Fibroblast of lung (primary cell): ENCODE results near the gene RPS27A. TPM values are rescaled to one million over a fixed set of nuclear protein-coding genes. Genes with fewer than 3 reads are reported as not detected.

Source experiments
- DNase-seq, 2 donors: peaks; one replicate each; pipeline versions ENCODE4 v3.0.0 to v3.0.0-alpha.2; 2010; ENCODE audit warnings: low read depth in 2 of 2
- H2AFZ ChIP-seq: 2 replicates; pipeline ENCODE4 v1.5.1; 2012; ENCODE audit warnings: low read length, control low read depth, inconsistent platforms
- H3K27ac ChIP-seq: 2 replicates; pipeline ENCODE4 v1.5.1; 2011; ENCODE audit warnings: low read length, control low read depth; ENCODE audit not compliant: insufficient read depth
- H3K27me3 ChIP-seq: 2 replicates; pipeline ENCODE4 v1.5.1; 2011; ENCODE audit warnings: mild to moderate bottlenecking, low read length; ENCODE audit not compliant: control insufficient read depth, insufficient read depth
- H3K36me3 ChIP-seq: 2 replicates; pipeline ENCODE4 v1.5.1; 2011; ENCODE audit warnings: low read length; ENCODE audit not compliant: control insufficient read depth, insufficient read depth
- H3K4me1 ChIP-seq: 2 replicates; pipeline ENCODE4 v1.5.1; 2011; ENCODE audit warnings: low read length; ENCODE audit not compliant: control insufficient read depth, insufficient read depth; ENCODE audit errors: extremely low read depth
- H3K4me2 ChIP-seq: 2 replicates; pipeline ENCODE4 v1.5.1; 2011; ENCODE audit warnings: low read length, control low read depth; ENCODE audit not compliant: insufficient read depth; ENCODE audit errors: extremely low read depth
- H3K4me3 ChIP-seq, 4 experiments: fragments of 200-600 bp in 1 of 4; sonication (generic) in 1 of 4; replicated peaks in 1 of 4; 2 replicates each; pipeline ENCODE4 v1.5.1; 2011 to 2016; ENCODE audit warnings: low read length in 4 of 4, low read depth in 3 of 4, mild to moderate bottlenecking in 3 of 4, control low read depth in 2 of 4, inconsistent platforms in 1 of 4, mixed read lengths in 1 of 4; ENCODE audit not compliant: insufficient read depth in 1 of 4; ENCODE audit errors: control extremely low read depth in 1 of 4
- H3K79me2 ChIP-seq: 2 replicates; pipeline ENCODE4 v1.5.1; 2012; ENCODE audit warnings: mild to moderate bottlenecking, low read length, inconsistent platforms; ENCODE audit not compliant: control insufficient read depth, insufficient read depth
- H3K9ac ChIP-seq: 2 replicates; pipeline ENCODE4 v1.5.1; 2011; ENCODE audit warnings: mild to moderate bottlenecking, low read length, control low read depth; ENCODE audit not compliant: insufficient read depth
- H3K9me3 ChIP-seq: 2 replicates; pipeline ENCODE4 v1.5.1; 2012; ENCODE audit warnings: low read depth, low read length; ENCODE audit not compliant: control insufficient read depth, insufficient read depth
- H4K20me1 ChIP-seq: 2 replicates; pipeline ENCODE4 v1.5.1; 2011; ENCODE audit warnings: low read length; ENCODE audit not compliant: control insufficient read depth, insufficient read depth; ENCODE audit errors: extremely low read depth
- EZH2 ChIP-seq: IDR thresholded peaks from 2 replicates; pipeline ENCODE4 v1.5.1; 2012; ENCODE audit warnings: low read length, control low read depth, mild to moderate bottlenecking; ENCODE audit errors: missing control alignments
- polyA plus RNA-seq, 2 donors: library from polyadenylated mRNA; depleted of rRNA in 1 of 2; stranded (reverse) in 1 of 2; unstranded in 1 of 2; fragments of >200 nt; gene quantifications; 2 replicates each; pipeline ENCODE4 v1.2.1, GENCODE V29; 2011 to 2012; ENCODE audit warnings: missing spikeins in 1 of 2
- total RNA-seq: library from RNA; depleted of rRNA; stranded (reverse); fragments of >200 nt; gene quantifications from 2 replicates; pipeline ENCODE4 v1.2.1, GENCODE V29; 2014
- TF ChIP-seq, protein P1 (sequence below), 2 donors: IDR thresholded peaks in 1 of 2; conservative IDR thresholded peaks in 1 of 2; 1 replicate in 1 of 2; 2 replicates in 1 of 2; pipeline ENCODE4 v1.5.1; 2011 to 2012; ENCODE audit warnings: low read length in 2 of 2, control low read depth in 1 of 2, inconsistent platforms in 1 of 2, low read depth in 1 of 2, mild to moderate bottlenecking in 1 of 2

The RPS27A gene
- total and polyA plus RNA-seq, 2 donors (not counting 1 experiment from before 2014, with no cell fraction given), result 679 to 2,117 TPM

DNA sequence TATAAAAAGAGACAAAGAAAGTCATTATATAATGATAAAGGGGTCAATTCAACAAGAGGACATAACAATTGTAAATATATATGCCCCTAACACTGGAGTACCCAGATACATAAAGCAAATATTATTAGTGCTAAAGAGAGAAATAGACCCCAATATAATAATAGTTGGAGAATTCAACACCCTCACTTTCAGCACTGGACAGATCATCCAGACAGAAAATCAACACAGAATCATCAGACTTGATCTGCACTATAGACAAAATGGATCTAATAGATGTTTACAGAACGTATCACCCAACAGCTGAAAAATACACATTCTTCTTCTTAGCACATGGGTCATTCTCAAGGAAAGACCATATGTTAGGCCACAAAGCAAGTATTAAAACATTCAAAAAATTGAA, 32.1 kb upstream of the RPS27A start:
- no peak overlapping the region for H2AFZ ChIP-seq
- no peaks in the 10 kb centered on the region for H4K20me1 ChIP-seq
- no peaks in the 10 kb centered on the region for H3K4me1 ChIP-seq
- H3K79me2 ChIP-seq, result no peaks in the 10 kb centered on the region
- no peaks in the 10 kb centered on the region for H3K27me3 ChIP-seq
- no peak overlapping the region for H3K4me2 ChIP-seq
- TF ChIP-seq, protein P1, sequence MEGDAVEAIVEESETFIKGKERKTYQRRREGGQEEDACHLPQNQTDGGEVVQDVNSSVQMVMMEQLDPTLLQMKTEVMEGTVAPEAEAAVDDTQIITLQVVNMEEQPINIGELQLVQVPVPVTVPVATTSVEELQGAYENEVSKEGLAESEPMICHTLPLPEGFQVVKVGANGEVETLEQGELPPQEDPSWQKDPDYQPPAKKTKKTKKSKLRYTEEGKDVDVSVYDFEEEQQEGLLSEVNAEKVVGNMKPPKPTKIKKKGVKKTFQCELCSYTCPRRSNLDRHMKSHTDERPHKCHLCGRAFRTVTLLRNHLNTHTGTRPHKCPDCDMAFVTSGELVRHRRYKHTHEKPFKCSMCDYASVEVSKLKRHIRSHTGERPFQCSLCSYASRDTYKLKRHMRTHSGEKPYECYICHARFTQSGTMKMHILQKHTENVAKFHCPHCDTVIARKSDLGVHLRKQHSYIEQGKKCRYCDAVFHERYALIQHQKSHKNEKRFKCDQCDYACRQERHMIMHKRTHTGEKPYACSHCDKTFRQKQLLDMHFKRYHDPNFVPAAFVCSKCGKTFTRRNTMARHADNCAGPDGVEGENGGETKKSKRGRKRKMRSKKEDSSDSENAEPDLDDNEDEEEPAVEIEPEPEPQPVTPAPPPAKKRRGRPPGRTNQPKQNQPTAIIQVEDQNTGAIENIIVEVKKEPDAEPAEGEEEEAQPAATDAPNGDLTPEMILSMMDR (conservative IDR thresholded peaks at IDR 0.05 in 1 of 2, IDR thresholded peaks at IDR 0.05 in 1 of 2; ENCODE audit: low read depth in 1 of 2, low read length in 2 of 2), result no peak
- no peak for TF ChIP-seq EZH2
- no peaks in the 10 kb centered on the region for H3K9me3 ChIP-seq
- no peak for DNase-seq
- H3K4me3 ChIP-seq, result no peak overlapping the region
- no peak overlapping the region for H3K27ac ChIP-seq
- H3K9ac ChIP-seq, result no peak overlapping the region
- H3K36me3 ChIP-seq, result no peaks in the 10 kb centered on the region

DNA sequence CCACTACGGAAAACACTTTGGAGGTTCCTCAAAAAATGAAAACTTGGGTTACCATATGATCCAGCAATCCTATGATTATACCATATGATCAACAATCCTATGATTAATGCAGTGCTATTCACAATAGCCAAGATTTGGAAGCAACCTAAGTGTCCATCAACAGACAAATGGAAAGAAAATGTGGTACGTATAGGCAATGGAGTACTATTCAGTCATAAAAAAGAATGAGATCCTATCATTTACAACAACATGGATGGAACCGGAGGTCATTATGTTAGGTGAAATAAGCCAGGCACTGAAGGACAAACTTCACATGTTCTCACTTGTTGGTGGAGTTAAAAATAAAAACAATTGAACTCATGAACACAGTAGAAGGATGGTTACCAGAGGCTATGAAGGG, 28.0 kb upstream of the RPS27A start:
- Histone ChIP-seq H2AFZ (no peak overlapping the region), H3K9ac (no peak overlapping the region), H3K4me1 (no peaks in the 10 kb centered on the region), H3K27me3 (no peaks in the 10 kb centered on the region), H3K4me2 (no peak overlapping the region), H3K9me3 (no peaks in the 10 kb centered on the region), H3K36me3 (no peaks in the 10 kb centered on the region), H4K20me1 (no peaks in the 10 kb centered on the region), H3K4me3 (no peak overlapping the region), H3K27ac (no peak overlapping the region), H3K79me2 (no peaks in the 10 kb centered on the region)
- DNase-seq, result no peak
- no peak for TF ChIP-seq EZH2
- TF ChIP-seq, protein P1 (conservative IDR thresholded peaks at IDR 0.05 in 1 of 2, IDR thresholded peaks at IDR 0.05 in 1 of 2; ENCODE audit: low read depth in 1 of 2, low read length in 2 of 2), result no peak

DNA sequence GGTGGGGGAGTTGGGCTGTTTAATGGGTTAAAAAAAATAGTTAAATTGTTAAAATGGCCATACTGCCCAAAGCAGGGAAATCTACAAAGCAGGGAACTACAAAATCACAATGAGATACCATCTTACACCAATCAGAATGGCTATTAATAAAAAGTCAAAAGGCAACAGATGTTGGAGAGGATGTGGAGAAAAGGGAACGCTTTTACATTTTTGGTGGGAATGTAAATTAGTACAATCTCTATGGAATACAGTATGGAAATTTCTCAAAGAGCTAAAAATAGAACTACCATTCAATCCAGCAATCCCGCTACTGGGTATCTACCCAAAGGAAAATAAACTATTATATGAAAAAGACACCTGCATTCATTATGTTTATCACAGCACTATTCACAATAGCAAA, 27.5 kb upstream of the RPS27A start:
- H3K4me1 ChIP-seq, result no peaks in the 10 kb centered on the region

More for the DNA sequence above, 27.5 kb upstream of the RPS27A start:
- H2AFZ ChIP-seq, result no peak overlapping the region
- no peak overlapping the region for H3K4me2 ChIP-seq
- H3K9ac ChIP-seq, result no peak overlapping the region
- DNase-seq, result no peak
- H4K20me1 ChIP-seq, result no peaks in the 10 kb centered on the region
- no peak overlapping the region for H3K27ac ChIP-seq
- H3K79me2 ChIP-seq, result no peaks in the 10 kb centered on the region
- TF ChIP-seq, protein P1 (conservative IDR thresholded peaks at IDR 0.05 in 1 of 2, IDR thresholded peaks at IDR 0.05 in 1 of 2; ENCODE audit: low read depth in 1 of 2, low read length in 2 of 2), result no peak
- no peak for TF ChIP-seq EZH2
- no peaks in the 10 kb centered on the region for H3K36me3 ChIP-seq
- H3K9me3 ChIP-seq, result no peaks in the 10 kb centered on the region
- H3K4me3 ChIP-seq, result no peak overlapping the region
- H3K27me3 ChIP-seq, result no peaks in the 10 kb centered on the region
